GM12891 (cell line): ENCODE measurements around the gene GPR135. TPM values are rescaled to one million over a fixed set of nuclear protein-coding genes. Genes with fewer than 3 reads are reported as not detected.

Experiments used
- DNase-seq: peaks from one replicate; pipeline ENCODE4 v3.0.0; 2011; ENCODE audit warnings: low spot score; ENCODE audit not compliant: insufficient read length
- FAIRE-seq: peaks from 2 replicates; lab custom pipeline; 2011; peaks lifted over from hg19 to GRCh38; lab: Jason Lieb, UNC
- PAX5 ChIP-seq: IDR thresholded peaks from 2 replicates; pipeline ENCODE4 v1.6.1; 2011; ENCODE audit warnings: low read length, moderate library complexity, mild to moderate bottlenecking; ENCODE audit not compliant: insufficient read depth, severe bottlenecking
- POLR2A ChIP-seq: IDR thresholded peaks from 2 replicates; pipeline ENCODE4 v1.6.1; 2011; ENCODE audit warnings: low read depth, low read length, control low read depth
- POLR2AphosphoS5 ChIP-seq: IDR thresholded peaks from 2 replicates; pipeline ENCODE4 v1.6.1; 2011; ENCODE audit warnings: low read depth, low read length, control low read depth
- POU2F2 ChIP-seq: IDR thresholded peaks from 2 replicates; pipeline ENCODE4 v1.6.1; 2011; ENCODE audit warnings: low read depth, mild to moderate bottlenecking, control low read depth, low read length, moderate library complexity
- SPI1 ChIP-seq: IDR thresholded peaks from 2 replicates; pipeline ENCODE4 v1.6.1; 2011; ENCODE audit warnings: low read depth, low read length, control low read depth
- TAF1 ChIP-seq: IDR thresholded peaks from 2 replicates; pipeline ENCODE4 v1.6.1; 2011; ENCODE audit warnings: low read depth, low read length, control low read depth
- polyA plus RNA-seq: library from polyadenylated mRNA; unstranded; fragments of >200 nt; gene quantifications from one replicate; pipeline ENCODE4 v1.2.1, GENCODE V29; 2012; ENCODE audit warnings: low read depth, missing spikeins, inconsistent platforms; ENCODE audit not compliant: missing spikeins

Gene GPR135, protein sequence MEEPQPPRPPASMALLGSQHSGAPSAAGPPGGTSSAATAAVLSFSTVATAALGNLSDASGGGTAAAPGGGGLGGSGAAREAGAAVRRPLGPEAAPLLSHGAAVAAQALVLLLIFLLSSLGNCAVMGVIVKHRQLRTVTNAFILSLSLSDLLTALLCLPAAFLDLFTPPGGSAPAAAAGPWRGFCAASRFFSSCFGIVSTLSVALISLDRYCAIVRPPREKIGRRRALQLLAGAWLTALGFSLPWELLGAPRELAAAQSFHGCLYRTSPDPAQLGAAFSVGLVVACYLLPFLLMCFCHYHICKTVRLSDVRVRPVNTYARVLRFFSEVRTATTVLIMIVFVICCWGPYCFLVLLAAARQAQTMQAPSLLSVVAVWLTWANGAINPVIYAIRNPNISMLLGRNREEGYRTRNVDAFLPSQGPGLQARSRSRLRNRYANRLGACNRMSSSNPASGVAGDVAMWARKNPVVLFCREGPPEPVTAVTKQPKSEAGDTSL
- polyA plus RNA-seq: 0.37 TPM

DNA sequence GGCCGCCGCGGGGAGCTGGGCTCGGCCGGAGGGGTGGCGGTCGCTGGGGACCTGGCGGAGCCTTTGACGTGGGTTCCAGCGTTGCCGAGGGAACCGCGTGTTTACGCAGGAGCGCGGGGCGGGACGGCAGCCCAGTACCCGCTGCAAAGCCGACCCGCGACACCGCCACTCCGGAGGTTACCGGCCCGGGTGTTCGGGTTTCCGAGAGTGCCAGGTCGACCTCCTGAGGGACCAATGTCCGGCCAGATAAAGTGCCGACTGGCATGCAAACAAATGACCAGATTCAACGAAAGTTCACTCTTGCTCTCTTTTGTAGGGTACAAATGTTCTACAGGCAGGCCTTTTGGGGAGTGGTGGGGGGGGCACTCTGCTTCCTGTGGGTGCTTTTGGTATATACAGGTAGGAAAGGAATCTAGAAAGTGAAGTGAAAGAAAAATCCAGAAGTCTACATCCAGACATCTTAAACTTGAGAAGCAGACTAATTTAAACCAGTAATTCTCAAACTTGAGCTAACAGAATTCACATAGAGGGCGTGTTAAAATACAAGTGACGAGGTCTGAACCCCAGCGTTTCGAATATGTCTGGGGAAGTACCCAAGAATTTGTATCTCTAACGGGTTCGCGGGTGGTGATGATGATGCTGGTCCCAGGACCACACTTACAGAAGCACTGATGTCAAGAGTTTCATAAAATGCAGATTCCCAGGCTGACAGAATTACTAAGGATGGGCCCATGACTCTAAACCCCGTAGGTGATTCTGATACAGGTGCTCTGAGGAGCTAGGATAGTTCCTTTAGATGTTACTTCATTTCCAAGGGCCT is at the start of gene GPR135:
Gene GPR135 (minus strand): TSS at position 65 of the 820 bp plus-strand sequence. CDS start 154 bp downstream, outside the sequence.
- FAIRE-seq: no peak
- TF ChIP-seq POLR2AphosphoS5: no peak
- no peak for TF ChIP-seq PAX5
- no peak for TF ChIP-seq POLR2A
- no peak for TF ChIP-seq SPI1
- no peak for TF ChIP-seq POU2F2
- TF ChIP-seq TAF1: no peak
- DNase-seq: no peak

DNA sequence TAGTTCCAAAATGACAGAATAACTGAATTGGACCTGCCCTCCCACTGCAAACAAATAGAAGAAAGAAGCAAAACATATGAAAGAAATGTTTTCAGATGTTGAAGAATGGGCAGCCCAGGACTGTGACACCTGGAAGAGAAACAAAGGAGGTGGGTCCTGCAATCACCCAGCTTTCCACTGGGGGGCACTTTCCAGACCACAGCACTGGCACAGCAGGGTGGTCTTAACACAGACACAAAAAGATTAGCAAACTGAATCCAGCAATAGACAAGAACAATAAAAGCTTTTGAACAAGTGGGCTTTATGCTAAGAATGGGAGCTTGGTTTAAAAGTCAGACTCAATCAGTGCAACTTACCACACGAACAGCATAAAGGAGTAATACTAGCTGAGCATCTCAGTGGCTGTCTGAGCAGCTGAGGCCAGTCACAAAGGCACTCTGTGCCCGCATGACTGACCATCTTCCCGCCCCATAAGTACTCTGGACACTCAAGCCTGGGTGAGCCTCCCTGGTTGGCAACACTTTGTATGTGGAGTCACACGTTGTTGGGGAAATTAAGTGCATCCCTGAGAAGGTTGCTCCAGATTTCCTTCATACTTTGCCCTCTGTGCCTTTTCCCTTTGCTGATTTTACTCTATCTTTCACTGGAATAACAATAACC is 46.9 kb upstream of the GPR135 start:
- TF ChIP-seq POLR2A: no peak
- no peak for TF ChIP-seq POU2F2
- no peak for TF ChIP-seq POLR2AphosphoS5
- TF ChIP-seq TAF1: no peak
- no peak for TF ChIP-seq PAX5
- TF ChIP-seq SPI1: no peak
- peak; percentile 4 for DNase-seq
- no peak for FAIRE-seq

DNA sequence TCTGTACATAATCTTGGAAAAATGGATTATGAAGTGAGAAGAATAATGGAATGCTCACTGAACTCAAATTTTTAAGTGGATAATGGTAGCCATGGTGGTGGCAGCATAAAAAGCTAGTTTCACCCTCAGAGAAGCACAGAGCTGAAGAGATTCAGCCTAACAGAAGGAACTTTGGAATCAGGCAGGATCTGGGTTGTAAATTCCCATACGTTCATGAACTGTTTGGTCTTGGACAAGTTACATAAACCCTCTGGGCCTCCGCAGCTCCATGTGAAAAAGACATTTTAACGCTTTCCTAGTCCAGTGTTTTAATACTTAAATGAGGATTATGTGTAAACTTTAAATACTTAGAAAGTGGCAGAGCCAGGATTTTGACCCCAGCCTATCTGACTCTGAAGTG is 45.8 kb upstream of the GPR135 start:
- no peak for TF ChIP-seq TAF1
- no peak for FAIRE-seq
- no peak for DNase-seq

DNA sequence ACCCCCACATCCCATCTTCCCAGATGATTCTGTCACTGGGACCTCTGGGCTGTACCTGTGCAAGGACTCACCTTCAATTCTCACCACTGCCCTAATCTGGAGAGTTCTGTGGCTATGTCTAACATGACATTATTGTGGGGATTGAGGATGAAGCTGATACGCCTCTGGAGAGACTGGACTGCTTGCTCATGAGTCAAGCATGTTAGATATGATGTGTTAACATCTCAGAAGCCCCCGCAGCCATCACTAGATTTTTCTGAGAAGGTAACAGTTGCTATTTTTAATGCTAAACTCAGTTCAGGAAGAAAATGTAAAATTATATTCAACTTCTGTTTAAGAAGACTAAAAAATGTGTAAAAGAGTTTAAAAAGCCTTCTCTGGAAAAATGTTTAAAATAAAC is 44.8 kb upstream of the GPR135 start:
- TF ChIP-seq TAF1: no peak
- TF ChIP-seq POU2F2: no peak
- no peak for TF ChIP-seq PAX5
- DNase-seq (no peak), FAIRE-seq (no peak)

DNA sequence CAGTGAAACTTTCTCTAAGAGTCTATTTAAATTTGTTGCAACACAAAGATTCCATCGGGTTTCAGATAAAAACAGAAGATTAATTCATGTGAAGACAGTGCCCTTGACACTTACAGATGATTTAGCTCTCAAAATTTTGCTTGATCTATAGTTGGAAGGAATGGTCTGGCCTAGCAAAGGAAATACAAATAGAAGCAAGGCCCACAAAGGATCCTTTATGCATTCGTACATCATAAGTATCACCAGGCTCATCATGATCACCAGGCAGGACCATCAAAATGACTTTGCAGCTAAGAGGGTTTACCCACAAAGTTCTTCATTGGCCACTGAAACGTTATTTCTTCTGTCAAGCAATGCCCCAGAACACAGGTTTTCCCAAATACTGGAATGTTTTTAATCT is 43.9 kb upstream of the GPR135 start:
- no peak for DNase-seq
- TF ChIP-seq PAX5: no peak
- no peak for TF ChIP-seq POLR2A
- TF ChIP-seq SPI1: no peak
- no peak for TF ChIP-seq POLR2AphosphoS5
- no peak for TF ChIP-seq POU2F2
- TF ChIP-seq TAF1: no peak
- FAIRE-seq: no peak

DNA sequence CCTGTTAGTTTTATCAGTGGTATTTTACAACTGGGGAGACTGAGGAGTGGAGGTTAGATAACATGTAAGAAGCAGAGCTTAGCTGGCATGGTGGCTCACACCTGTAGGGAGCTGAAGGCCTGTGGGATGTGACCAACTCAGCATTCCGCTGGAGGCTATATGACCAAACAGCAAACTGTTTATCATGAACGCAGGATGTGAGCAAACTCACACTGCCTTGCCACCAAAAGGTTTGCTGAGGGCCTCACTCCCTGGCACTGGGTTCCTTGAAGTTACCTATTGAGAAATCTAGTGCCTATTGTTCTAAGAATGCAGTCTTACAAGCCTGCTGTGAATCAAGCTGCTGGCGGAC is 42.5 kb upstream of the GPR135 start:
- no peak for FAIRE-seq
- no peak for DNase-seq
- TF ChIP-seq POLR2A: no peak
- TF ChIP-seq POU2F2: no peak
- TF ChIP-seq PAX5: no peak
- TF ChIP-seq SPI1: no peak
- TF ChIP-seq TAF1: no peak
- TF ChIP-seq POLR2AphosphoS5: no peak

DNA sequence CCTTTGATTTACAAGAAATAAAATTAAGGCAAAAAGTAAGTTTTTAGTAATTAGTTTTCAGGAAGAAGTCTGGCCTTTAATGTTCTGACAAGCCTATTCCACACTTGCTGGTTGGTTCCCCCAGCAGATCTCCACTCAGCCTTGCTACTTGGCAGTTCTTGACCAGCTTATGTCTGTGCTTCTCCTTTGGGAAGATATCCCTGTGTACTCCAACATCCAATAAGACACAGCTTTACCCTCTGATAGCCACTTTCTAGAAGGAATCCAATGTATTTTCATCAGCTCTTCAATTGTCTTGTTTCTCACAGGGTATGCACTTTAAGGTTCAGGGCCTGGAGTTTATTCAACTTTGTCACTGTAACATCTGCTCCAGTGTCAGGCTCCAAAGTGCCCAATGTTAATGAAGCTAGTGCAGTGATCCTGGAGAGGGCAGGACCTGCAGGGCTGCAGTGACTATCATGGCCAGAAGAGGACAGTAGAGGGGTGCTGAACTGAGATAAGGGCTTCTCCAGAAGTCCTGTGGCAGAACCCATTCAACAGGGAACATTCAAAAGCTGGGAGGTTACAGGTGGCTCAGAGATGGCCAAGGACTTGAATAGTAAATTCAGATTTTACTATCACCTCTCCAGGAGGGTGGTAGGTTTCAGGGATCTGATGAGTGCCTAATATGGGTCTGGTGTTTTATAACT is 42.0 kb upstream of the GPR135 start:
- TF ChIP-seq POU2F2: peak; percentile 36; the same call in 1 of the 2 replicates
- no peak for TF ChIP-seq TAF1
- no peak for TF ChIP-seq SPI1
- no peak for TF ChIP-seq POLR2AphosphoS5
- TF ChIP-seq PAX5: no peak
- DNase-seq (peak; percentile 8), FAIRE-seq (peak; percentile 52)

DNA sequence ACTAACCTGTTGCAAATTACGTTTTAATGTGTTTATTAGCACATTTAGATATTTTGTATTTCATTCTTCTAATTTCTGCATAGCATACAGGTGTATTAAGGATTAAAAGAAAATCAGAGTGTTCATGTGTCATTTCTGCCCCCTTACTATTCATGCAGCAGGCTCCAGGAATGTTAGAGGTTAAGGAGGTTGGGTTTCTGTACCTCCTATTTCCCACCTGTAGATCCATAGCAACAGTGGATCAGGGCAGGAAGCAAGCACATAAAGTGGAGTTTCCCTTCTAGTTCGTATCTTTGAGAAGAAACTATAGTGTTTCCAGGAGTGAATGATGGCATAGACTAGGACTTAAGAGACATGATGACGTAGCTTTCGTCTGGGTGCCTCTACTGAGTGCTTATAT is 38.1 kb upstream of the GPR135 start:
- TF ChIP-seq POU2F2 (no peak), SPI1 (no peak), PAX5 (no peak), POLR2A (no peak), TAF1 (no peak), POLR2AphosphoS5 (no peak)
- FAIRE-seq (no peak), DNase-seq (no peak)

DNA sequence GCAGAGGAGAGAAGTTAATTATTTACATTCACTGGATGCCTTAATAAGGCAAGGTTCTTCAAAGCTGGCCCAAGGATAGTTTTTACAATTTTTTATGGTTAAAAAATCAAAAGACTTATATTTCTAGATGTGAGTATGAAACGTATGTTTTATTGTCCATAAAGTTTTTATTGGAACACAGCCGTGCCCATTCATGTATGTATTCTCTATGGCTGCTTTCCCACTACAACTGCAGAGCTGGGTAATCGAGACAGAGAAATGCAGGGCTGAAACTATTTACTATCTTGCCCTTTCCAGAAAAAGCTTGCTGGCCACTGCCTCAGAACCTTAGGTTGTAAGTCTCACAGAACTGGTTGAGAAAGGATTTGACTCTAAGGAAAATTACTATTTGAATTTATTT is 35.6 kb upstream of the GPR135 start:
- DNase-seq (no peak), FAIRE-seq (no peak)
- TF ChIP-seq POLR2AphosphoS5: no peak
- no peak for TF ChIP-seq SPI1
- TF ChIP-seq POU2F2: no peak
- TF ChIP-seq TAF1: no peak
- no peak for TF ChIP-seq PAX5
- TF ChIP-seq POLR2A: no peak
